Kidney epithelial cell (primary cell): ENCODE data around the gene GRPEL2. TPM values are rescaled to one million over a fixed set of nuclear protein-coding genes. Genes with fewer than 3 reads are reported as not detected.

Experiments used
- DNase-seq: peaks from one replicate; pipeline ENCODE4 v3.0.0-alpha.2; 2010; ENCODE audit warnings: low read depth
- H3K27me3 ChIP-seq: 2 replicates; pipeline ENCODE4 v1.6.0; 2011; ENCODE audit warnings: low read length; ENCODE audit not compliant: control insufficient read depth, insufficient read depth
- H3K36me3 ChIP-seq: 2 replicates; pipeline ENCODE4 v1.5.1; 2011; ENCODE audit warnings: low read length; ENCODE audit not compliant: control insufficient read depth, insufficient read depth
- H3K4me3 ChIP-seq: 2 replicates; pipeline ENCODE4 v1.5.1; 2011; ENCODE audit warnings: low read depth, mild to moderate bottlenecking, control low read depth, low read length
- CTCF ChIP-seq: IDR thresholded peaks from 2 replicates; pipeline ENCODE4 v1.5.1; 2011; ENCODE audit warnings: mild to moderate bottlenecking, moderate library complexity, low read length, control low read depth, inconsistent platforms; ENCODE audit not compliant: insufficient read depth, poor library complexity, severe bottlenecking
- total RNA-seq: library from RNA; depleted of rRNA; stranded (reverse); fragments of >200 nt; gene quantifications from 2 replicates; pipeline ENCODE4 v1.2.3, GENCODE V29; 2015

The GRPEL2 gene
- total RNA-seq, 1 donor from 2014 or later, result 30.7 TPM

- TF ChIP-seq CTCF, result no peak
- peaks cover 4% of the 10 kb centered on the region for H3K27me3 ChIP-seq
Observed at GRCh38 chr5:149379818-149380374, 34.6 kb downstream of the GRPEL2 start.

GRCh38 chr5:149380466-149381121 lies 35.3 kb downstream of the GRPEL2 start:
- H3K27me3 ChIP-seq, result peaks cover 4% of the 10 kb centered on the region
- H3K4me3 ChIP-seq, result no peak overlapping the region
- TF ChIP-seq CTCF, result no peak

More at GRCh38 chr5:149379818-149380374, 34.6 kb downstream of the GRPEL2 start:
- no peak overlapping the region for H3K4me3 ChIP-seq
- no peaks in the 10 kb centered on the region for H3K36me3 ChIP-seq
- DNase-seq, result no peak

DNA sequence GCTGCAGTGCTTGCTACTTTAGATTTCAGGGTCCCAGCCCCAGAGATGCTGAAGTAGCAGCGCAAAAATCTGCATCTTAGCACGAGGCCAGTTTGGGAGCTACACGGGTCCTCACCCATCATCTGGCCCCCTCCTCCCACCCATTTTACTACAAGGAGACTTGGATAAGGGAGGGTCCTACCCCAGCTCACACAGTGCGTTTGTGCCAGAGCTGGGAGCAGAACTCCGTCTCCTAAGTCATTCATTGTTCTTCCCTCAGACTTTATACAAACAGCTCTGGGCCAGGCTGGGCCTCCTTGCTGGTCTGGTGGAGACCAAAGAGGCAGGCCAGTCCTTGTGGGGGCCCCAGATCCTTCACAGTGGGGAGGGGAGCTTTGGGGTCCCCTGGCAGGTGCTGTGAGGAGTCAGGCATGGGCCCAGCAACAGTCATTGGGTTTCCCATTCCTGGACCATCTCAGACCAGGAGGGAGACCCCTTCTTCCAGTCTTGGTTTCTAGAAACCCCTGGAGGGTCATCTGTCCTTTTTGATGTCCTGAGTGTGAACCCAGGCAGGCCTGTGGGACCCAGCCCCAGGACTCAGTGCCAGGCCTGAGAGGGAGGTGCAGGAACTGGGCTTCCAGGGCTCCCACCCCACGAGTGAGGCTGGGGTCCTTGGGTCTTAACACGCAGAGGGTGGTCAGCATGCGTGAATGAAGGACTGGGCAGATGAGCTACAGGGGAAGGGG lies 36.1 kb downstream of the GRPEL2 start:
- Histone ChIP-seq H3K36me3 (no peaks in the 10 kb centered on the region), H3K4me3 (no peak overlapping the region), H3K27me3 (peaks cover 4% of the 10 kb centered on the region)
- DNase-seq, result no peak
- TF ChIP-seq CTCF, result no peak

More at GRCh38 chr5:149380466-149381121, 35.3 kb downstream of the GRPEL2 start:
- DNase-seq, result no peak
- H3K36me3 ChIP-seq, result no peaks in the 10 kb centered on the region

DNA sequence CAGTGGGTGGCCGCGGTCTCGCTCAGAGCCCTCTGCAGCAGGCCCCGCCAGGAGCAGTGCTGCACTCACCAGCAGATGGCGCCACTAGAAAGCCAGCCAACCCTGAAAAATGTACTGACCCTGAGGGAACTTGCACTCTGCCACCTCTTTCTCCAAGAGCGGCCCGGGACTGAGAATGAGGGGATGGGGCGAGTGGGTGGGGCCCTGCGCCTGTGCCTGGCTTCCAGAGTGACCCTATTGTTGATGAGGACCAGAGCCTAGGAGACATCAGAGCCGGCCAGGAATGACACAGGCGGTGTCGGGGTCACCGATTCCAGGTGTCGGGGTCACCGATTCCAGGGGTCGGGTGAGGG lies 36.7 kb downstream of the GRPEL2 start:
- Histone ChIP-seq H3K27me3 (peaks cover 4% of the 10 kb centered on the region), H3K4me3 (no peak overlapping the region), H3K36me3 (no peaks in the 10 kb centered on the region)
- no peak for DNase-seq
- peak; percentile 98 for TF ChIP-seq CTCF

- no peak overlapping the region for H3K4me3 ChIP-seq
- no peak for TF ChIP-seq CTCF
- DNase-seq, result no peak
- peaks cover 4% of the 10 kb centered on the region for H3K27me3 ChIP-seq
- H3K36me3 ChIP-seq, result no peaks in the 10 kb centered on the region
Observed at GRCh38 chr5:149382517-149383220, 37.4 kb downstream of the GRPEL2 start.
